WTC11 (cell line): ENCODE data around the gene EP400. TPM values are rescaled to one million over a fixed set of nuclear protein-coding genes. Genes with fewer than 3 reads are reported as not detected.

Source experiments
- ATAC-seq: fragments of 200-7000 bp; cut with Tn5 transposase; 2 replicates; pipeline ENCODE4 v1.10.0; 2021; ENCODE audit warnings: mild to moderate bottlenecking, moderate library complexity
- CTCF ChIA-PET: fragments of 300-600 bp; sonication (Branson Sonifier 250); formaldehyde crosslinking; loops from one replicate; lab custom pipeline; 2021; ENCODE audit warnings: antibody characterized with exemption; lab: Charles Lee
- POLR2A ChIA-PET: fragments of 350-600 bp; sonication (Branson Sonifier 250); formaldehyde crosslinking; loops from one replicate; lab custom pipeline; 2021; ENCODE audit warnings: antibody characterized with exemption; lab: Charles Lee
- DNase-seq: peaks from one replicate; pipeline ENCODE4 v3.0.0; 2021; ENCODE audit warnings: low spot score
- H3K27ac Mint-ChIP-seq: 2 replicates; pipeline ENCODE4 v1.8.0; 2021; ENCODE audit warnings: mixed read lengths
- H3K27me3 Mint-ChIP-seq: 2 replicates; pipeline ENCODE4 v1.8.0; 2021; ENCODE audit warnings: low read depth, mild to moderate bottlenecking, moderate library complexity, mixed read lengths
- H3K36me3 Mint-ChIP-seq: 2 replicates; pipeline ENCODE4 v1.8.0; 2021; ENCODE audit warnings: mixed read lengths
- H3K4me1 Mint-ChIP-seq: 2 replicates; pipeline ENCODE4 v1.8.0; 2022; ENCODE audit warnings: mixed read lengths
- H3K4me3 Mint-ChIP-seq: 2 replicates; pipeline ENCODE4 v1.8.0; 2021; ENCODE audit warnings: mild to moderate bottlenecking, moderate library complexity, mixed read lengths
- H3K9me3 Mint-ChIP-seq: 2 replicates; pipeline ENCODE4 v1.8.0; 2021; ENCODE audit warnings: mixed read lengths
- ATF1 ChIP-seq: sonication (generic); formaldehyde crosslinking; IDR thresholded peaks from 2 replicates; pipeline ENCODE4 v1.8.1; 2023; ENCODE audit warnings: mild to moderate bottlenecking, moderate library complexity, missing genetic modification reagents
- ATF2 ChIP-seq: sonication (generic); formaldehyde crosslinking; IDR thresholded peaks from 2 replicates; pipeline ENCODE4 v1.8.1; 2022; ENCODE audit warnings: low read depth, missing genetic modification reagents, borderline replicate concordance
- JAZF1 ChIP-seq: fragments of 250-450 bp; sonication (Bioruptor Pico); IDR thresholded peaks from 2 replicates; pipeline ENCODE4 v1.9.0; 2021; ENCODE audit warnings: moderate library complexity, mild to moderate bottlenecking, inconsistent platforms
- MLX ChIP-seq: sonication (generic); formaldehyde crosslinking; IDR thresholded peaks from 2 replicates; pipeline ENCODE4 v1.8.1; 2023; ENCODE audit warnings: mild to moderate bottlenecking, missing genetic modification reagents, moderate library complexity
- NFYB ChIP-seq: sonication (generic); formaldehyde crosslinking; conservative IDR thresholded peaks from 2 replicates; pipeline ENCODE4 v1.8.0; 2022; ENCODE audit warnings: low read depth, missing genetic modification reagents
- TCF7 ChIP-seq: sonication (generic); formaldehyde crosslinking; IDR thresholded peaks from 2 replicates; pipeline ENCODE4 v1.8.0; 2022; ENCODE audit warnings: mild to moderate bottlenecking, low read depth, missing genetic modification reagents, moderate library complexity
- USF2 ChIP-seq: sonication (generic); formaldehyde crosslinking; IDR thresholded peaks from 2 replicates; pipeline ENCODE4 v1.8.1; 2023; ENCODE audit warnings: mild to moderate bottlenecking, missing genetic modification reagents, moderate library complexity
- ZNF317 ChIP-seq: sonication (generic); formaldehyde crosslinking; IDR thresholded peaks from 2 replicates; pipeline ENCODE4 v1.8.1; 2023; ENCODE audit warnings: low read depth, mild to moderate bottlenecking, moderate library complexity, missing genetic modification reagents, borderline replicate concordance
- ZNF423 ChIP-seq: fragments of 250-450 bp; sonication (Bioruptor Pico); IDR thresholded peaks from 2 replicates; pipeline ENCODE4 v2.1.2; 2022; ENCODE audit warnings: mild to moderate bottlenecking, moderate library complexity
- total RNA-seq: library from RNA; stranded (reverse); gene quantifications from 3 replicates; pipeline ENCODE4 v1.2.3, GENCODE V29; 2021
- TF ChIP-seq, protein P1 (sequence below): fragments of 200-600 bp; IDR thresholded peaks from 2 replicates; pipeline ENCODE4 v1.8.0; 2022; ENCODE audit warnings: antibody characterized with exemption
- TF ChIP-seq, protein P2 (sequence below): sonication (generic); formaldehyde crosslinking; conservative IDR thresholded peaks from 2 replicates; pipeline ENCODE4 v1.8.1; 2022; ENCODE audit warnings: mild to moderate bottlenecking, missing genetic modification reagents
- TF ChIP-seq, protein P3 (sequence below): fragments of 250-450 bp; sonication (Bioruptor Pico); IDR thresholded peaks from 2 replicates; pipeline ENCODE4 v2.1.2; 2022; ENCODE audit warnings: mild to moderate bottlenecking, moderate library complexity

The EP400 gene
- total RNA-seq, 1 experiment from 2014 or later, result 75.8 TPM

- TF ChIP-seq MLX, result no peak
- TF ChIP-seq ZNF423 (CRISPR knock-in tag), result no peak
Observed at GRCh38 chr12:132114667-132115066, 164.9 kb downstream of the EP400 start (continued).

- Mint-ChIP-seq H3K9me3 (no peaks in the 10 kb centered on the region), H3K4me1 (no peaks in the 10 kb centered on the region), H3K27me3 (no peaks in the 10 kb centered on the region), H3K27ac (no peak overlapping the region), H3K4me3 (no peak overlapping the region), H3K36me3 (peaks cover 32% of the 10 kb centered on the region)
- DNase-seq (no peak), ATAC-seq (no peak)
- CTCF ChIA-PET, result interaction anchor here (0.5 kb wide), 1 partner anchor 387 kb away, joined by 5 read pairs; no protein-coding TSS in a partner anchor
- POLR2A ChIA-PET, result no interaction called here
- TF ChIP-seq JAZF1 (CRISPR knock-in tag) (no peak), ATF1 (CRISPR knock-in tag) (no peak), ZNF317 (CRISPR knock-in tag) (no peak)
- TF ChIP-seq, protein P1, sequence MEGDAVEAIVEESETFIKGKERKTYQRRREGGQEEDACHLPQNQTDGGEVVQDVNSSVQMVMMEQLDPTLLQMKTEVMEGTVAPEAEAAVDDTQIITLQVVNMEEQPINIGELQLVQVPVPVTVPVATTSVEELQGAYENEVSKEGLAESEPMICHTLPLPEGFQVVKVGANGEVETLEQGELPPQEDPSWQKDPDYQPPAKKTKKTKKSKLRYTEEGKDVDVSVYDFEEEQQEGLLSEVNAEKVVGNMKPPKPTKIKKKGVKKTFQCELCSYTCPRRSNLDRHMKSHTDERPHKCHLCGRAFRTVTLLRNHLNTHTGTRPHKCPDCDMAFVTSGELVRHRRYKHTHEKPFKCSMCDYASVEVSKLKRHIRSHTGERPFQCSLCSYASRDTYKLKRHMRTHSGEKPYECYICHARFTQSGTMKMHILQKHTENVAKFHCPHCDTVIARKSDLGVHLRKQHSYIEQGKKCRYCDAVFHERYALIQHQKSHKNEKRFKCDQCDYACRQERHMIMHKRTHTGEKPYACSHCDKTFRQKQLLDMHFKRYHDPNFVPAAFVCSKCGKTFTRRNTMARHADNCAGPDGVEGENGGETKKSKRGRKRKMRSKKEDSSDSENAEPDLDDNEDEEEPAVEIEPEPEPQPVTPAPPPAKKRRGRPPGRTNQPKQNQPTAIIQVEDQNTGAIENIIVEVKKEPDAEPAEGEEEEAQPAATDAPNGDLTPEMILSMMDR, result no peak
- TF ChIP-seq, protein P2, sequence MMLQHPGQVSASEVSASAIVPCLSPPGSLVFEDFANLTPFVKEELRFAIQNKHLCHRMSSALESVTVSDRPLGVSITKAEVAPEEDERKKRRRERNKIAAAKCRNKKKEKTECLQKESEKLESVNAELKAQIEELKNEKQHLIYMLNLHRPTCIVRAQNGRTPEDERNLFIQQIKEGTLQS (CRISPR knock-in tag), result no peak
Observed at GRCh38 chr12:132115500-132115899, 165.8 kb downstream of the EP400 start.

GRCh38 chr12:132116709-132117557 lies 167.2 kb downstream of the EP400 start:
- DNase-seq (no peak), ATAC-seq (no peak)
- Mint-ChIP-seq H3K27ac (no peak overlapping the region), H3K4me1 (no peaks in the 10 kb centered on the region), H3K27me3 (no peaks in the 10 kb centered on the region), H3K4me3 (no peak overlapping the region), H3K36me3 (peaks cover 25% of the 10 kb centered on the region), H3K9me3 (no peaks in the 10 kb centered on the region)
- POLR2A ChIA-PET, result no interaction called here
- TF ChIP-seq TCF7 (CRISPR knock-in tag), result 0 out of 2 replicates have a peak, but pooled peaks have one; percentile 56
- TF ChIP-seq, protein P3, sequence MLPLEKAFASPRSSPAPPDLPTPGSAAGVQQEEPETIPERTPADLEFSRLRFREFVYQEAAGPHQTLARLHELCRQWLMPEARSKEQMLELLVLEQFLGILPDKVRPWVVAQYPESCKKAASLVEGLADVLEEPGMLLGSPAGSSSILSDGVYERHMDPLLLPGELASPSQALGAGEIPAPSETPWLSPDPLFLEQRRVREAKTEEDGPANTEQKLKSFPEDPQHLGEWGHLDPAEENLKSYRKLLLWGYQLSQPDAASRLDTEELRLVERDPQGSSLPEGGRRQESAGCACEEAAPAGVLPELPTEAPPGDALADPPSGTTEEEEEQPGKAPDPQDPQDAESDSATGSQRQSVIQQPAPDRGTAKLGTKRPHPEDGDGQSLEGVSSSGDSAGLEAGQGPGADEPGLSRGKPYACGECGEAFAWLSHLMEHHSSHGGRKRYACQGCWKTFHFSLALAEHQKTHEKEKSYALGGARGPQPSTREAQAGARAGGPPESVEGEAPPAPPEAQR (CRISPR knock-in tag), result no peak
- CTCF ChIA-PET, result no interaction called here

DNA sequence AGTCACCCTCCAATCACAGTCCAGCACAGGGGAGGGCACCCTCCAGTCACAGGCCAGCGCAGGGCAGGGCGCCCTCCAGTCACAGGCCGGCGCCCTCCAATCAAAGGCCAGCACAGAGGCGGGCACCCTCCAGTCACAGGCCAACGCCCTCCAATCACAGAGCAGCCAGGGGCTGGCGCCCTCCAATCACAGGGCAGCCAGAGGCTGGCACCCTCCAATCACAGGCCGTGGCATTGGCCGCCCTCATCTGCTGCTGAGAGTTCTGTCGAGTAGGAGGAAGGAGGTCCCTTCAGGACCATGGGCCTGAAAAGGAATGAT lies 167.8 kb downstream of the EP400 start:
- peaks cover 28% of the 10 kb centered on the region for H3K36me3 Mint-ChIP-seq
- no peak overlapping the region for H3K27ac Mint-ChIP-seq
- CTCF ChIA-PET, result no interaction called here
- peak; percentile 43 for DNase-seq
- H3K27me3 Mint-ChIP-seq, result no peaks in the 10 kb centered on the region
- H3K4me1 Mint-ChIP-seq, result no peaks in the 10 kb centered on the region
- TF ChIP-seq NFYB (CRISPR knock-in tag) (peak; percentile 97), ATF2 (CRISPR knock-in tag) (no peak), USF2 (0 out of 2 replicates have a peak, but pooled peaks have one; percentile 18)
- TF ChIP-seq, all 79 proteins: peak for 2
- peak; percentile 94 for ATAC-seq
- POLR2A ChIA-PET, result no interaction called here
- Mint-ChIP-seq H3K4me3 (no peak overlapping the region), H3K9me3 (no peaks in the 10 kb centered on the region)
